ENCODE data around the gene DNAJA3.
A peak's percentile ranks its signal among the peaks of the same experiment; 100 is the strongest.

Gene DNAJA3

DNA sequence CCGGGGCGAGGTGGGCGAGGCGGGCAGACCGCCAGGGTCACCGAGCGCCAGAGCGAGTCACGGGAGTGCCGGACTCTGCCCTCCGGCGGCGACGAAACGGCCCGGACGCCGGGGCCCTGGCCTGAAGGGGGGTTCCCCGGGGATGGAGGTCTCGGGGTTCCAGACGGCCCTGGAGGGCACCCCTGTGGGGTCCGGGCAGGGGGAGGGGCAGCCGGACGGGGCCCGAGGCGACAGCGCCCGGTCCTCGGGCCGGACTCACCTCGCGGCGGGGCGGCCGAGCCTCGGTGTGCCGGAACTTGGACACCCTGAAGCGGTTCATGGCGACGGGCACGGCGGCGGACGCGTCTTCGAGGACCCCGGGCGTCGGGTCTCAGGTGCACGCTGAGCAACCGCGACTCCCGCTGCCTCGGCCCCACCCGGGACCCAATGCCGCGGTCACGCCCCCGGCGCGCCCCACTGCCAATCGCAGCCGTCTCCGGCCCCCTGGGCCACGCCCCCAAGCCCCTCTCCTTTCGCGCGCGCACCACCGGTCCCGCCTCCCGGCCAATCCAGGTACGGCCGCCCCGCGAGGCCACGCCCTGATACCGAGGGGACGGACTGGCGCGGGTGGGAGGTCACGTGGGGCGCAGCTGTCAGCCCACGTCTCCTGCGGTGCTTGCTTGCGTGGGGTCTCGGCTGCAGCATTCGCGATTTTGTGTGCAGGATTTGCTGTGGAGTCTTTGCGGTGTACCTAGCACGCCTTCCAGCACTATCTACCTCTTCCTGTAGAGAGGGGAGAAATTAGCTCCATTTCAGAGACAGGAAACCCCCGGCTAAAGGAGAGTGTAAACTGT, 9.3 kb upstream of the DNAJA3 start, which contains the start of gene CORO7:
CORO7 (minus strand) TSS at position 397 of the 833 bp plus-strand sequence; CDS start at position 319, 78 bp downstream.
- H3K4me3 ChIP-seq = peak within 1 kb of the TSS; percentile 99
- H3K27ac ChIP-seq = peak within 1 kb of the TSS; percentile 47 to 87
- no peak for TF ChIP-seq CTCF (IDR thresholded peaks at IDR 0.05)
- peak; percentile 97 for DNase-seq (ENCODE audit: low spot score)

GRCh38 chr16:4419402-4419959, 6.2 kb upstream of the DNAJA3 start:
- Histone ChIP-seq H3K27ac (no peak overlapping the region), H3K4me3 (no peak overlapping the region)
- TF ChIP-seq CTCF (IDR thresholded peaks at IDR 0.05) = no peak
- DNase-seq (ENCODE audit: low spot score) = no peak

DNA sequence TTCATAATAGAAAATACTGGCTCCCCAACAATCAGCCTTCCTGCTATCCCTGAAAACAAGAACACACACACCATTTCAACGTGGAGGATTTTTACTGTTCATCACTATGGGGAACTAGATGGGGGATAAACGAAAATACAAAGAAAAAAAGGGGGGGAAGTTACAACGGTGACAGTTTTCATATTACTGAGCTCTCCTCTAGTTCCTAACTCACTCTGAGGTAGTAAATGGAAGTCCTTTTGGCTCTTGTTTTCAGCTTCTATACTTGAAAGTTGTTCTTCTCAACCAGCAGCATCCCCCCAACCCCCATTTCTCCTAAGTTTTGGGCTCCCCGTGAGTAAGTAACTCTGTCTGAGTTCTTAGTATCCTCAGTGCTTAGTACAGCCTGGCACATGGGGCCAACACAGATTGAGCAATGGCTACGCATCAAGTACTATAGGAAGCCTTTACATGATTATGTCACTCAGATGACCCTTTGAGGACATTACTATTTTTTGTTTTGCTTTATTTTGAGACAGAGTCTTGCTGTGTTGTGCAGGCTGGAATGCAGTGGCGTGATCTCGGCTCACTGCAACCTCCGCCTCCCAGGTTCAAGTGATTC, 5.1 kb upstream of the DNAJA3 start:
- TF ChIP-seq CTCF (IDR thresholded peaks at IDR 0.05) = no peak
- Histone ChIP-seq H3K27ac (no peak overlapping the region), H3K4me3 (no peak overlapping the region)
- DNase-seq (ENCODE audit: low spot score) = no peak

DNA sequence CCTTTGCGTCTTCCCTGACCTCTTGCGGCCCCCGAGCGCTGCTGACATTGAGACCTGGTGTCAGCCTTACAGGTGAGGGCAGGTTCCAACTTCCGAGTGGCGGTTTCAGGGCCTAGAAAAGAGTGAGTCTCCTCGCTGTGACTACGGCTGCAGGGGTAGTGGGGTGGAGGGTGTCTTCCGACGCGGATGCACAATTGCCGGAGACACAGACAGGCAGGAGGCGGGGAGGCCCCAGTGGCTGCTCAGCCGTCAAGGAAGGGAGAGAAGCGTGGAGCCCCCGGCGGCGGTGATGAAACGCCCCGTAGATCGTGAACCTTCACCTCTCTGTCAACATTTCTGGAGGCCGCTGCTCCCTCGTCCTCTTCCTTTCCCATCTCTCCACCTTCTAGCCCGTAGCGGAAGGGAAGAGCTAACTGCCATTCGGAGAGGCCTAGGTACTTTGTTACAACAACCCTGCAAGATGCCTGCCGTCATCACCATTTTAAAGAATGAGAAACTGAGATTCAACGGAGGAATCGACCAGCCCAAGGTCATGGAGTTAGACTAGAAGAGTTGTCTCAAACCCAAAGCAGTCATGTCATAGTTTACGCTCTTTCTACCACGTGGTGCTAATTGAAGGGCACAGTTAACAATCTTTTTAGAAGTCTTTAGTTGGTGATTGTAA, 485 bp downstream of the DNAJA3 start:
- Histone ChIP-seq H3K4me3 (peak overlapping the region; percentile 82), H3K27ac (peak overlapping the region; percentile 91 to 97)
- no peak for DNase-seq (ENCODE audit: low spot score)
- no peak for TF ChIP-seq CTCF (IDR thresholded peaks at IDR 0.05)

GRCh38 chr16:4426722-4427372, 1.2 kb downstream of the DNAJA3 start:
- DNase-seq (ENCODE audit: low spot score) = no peak
- H3K4me3 ChIP-seq = peak overlapping the region; percentile 82
- H3K27ac ChIP-seq = no peak overlapping the region

More at GRCh38 chr16:4426722-4427372, 1.2 kb downstream of the DNAJA3 start:
- TF ChIP-seq CTCF (IDR thresholded peaks at IDR 0.05) = no peak
